Smooth muscle cell (in vitro differentiated cells): ENCODE results near the gene FANCE. TPM values are rescaled to one million over a fixed set of nuclear protein-coding genes. Genes with fewer than 3 reads are reported as not detected.
A peak's percentile ranks its signal among the peaks of the same experiment; 100 is the strongest.

Source experiments
- DNase-seq: peaks from one replicate; lab custom pipeline; 2025; ENCODE audit not compliant: unreplicated experiment; lab: John Stamatoyannopoulos, UW
- H2AFZ ChIP-seq: fragments of 200-600 bp; sonication (generic); 2 replicates; pipeline ENCODE4 v1.6.0; 2016; ENCODE audit warnings: antibody characterized with exemption, low read depth, mild to moderate bottlenecking
- H3F3A ChIP-seq: fragments of 200-600 bp; sonication (generic); 2 replicates; pipeline ENCODE4 v1.6.0; 2017; ENCODE audit warnings: antibody characterized with exemption, low read depth
- H3K27ac ChIP-seq: fragments of 200-600 bp; sonication (generic); 2 replicates; pipeline ENCODE4 v1.5.1; 2016; ENCODE audit warnings: low read depth, mild to moderate bottlenecking
- H3K27me3 ChIP-seq: fragments of 200-600 bp; sonication (generic); 2 replicates; pipeline ENCODE4 v1.6.1; 2016; ENCODE audit warnings: low read depth, mild to moderate bottlenecking
- H3K36me3 ChIP-seq: fragments of 200-600 bp; sonication (generic); 2 replicates; pipeline ENCODE4 v1.5.1; 2016; ENCODE audit warnings: low read depth
- H3K4me1 ChIP-seq: fragments of 200-600 bp; sonication (generic); 2 replicates; pipeline ENCODE4 v1.5.1; 2016; ENCODE audit warnings: low read depth
- H3K4me2 ChIP-seq: fragments of 200-600 bp; sonication (generic); 2 replicates; pipeline ENCODE4 v1.6.0; 2016; ENCODE audit warnings: mild to moderate bottlenecking
- H3K4me3 ChIP-seq: fragments of 200-600 bp; sonication (generic); 2 replicates; pipeline ENCODE4 v1.5.1; 2016; ENCODE audit warnings: mild to moderate bottlenecking
- H3K79me2 ChIP-seq: fragments of 200-600 bp; sonication (generic); 2 replicates; pipeline ENCODE4 v1.6.0; 2016; ENCODE audit warnings: low read depth, mild to moderate bottlenecking
- H3K9ac ChIP-seq: fragments of 200-600 bp; sonication (generic); 2 replicates; pipeline ENCODE4 v1.6.0; 2016; ENCODE audit warnings: low read depth
- H3K9me3 ChIP-seq: fragments of 200-600 bp; sonication (generic); replicated peaks from 2 replicates; pipeline ENCODE4 v1.5.1; 2016; ENCODE audit warnings: low read depth
- H4K20me1 ChIP-seq: fragments of 200-600 bp; sonication (generic); 2 replicates; pipeline ENCODE4 v1.6.0; 2016; ENCODE audit warnings: low read depth
- WGBS: methylation state at CpG from one replicate; pipeline ENCODE4 v1.1.7; 2016; ENCODE audit warnings: low lambda C conversion rate; 5-methylcytosine and 5-hydroxymethylcytosine counted together
- polyA plus RNA-seq: library from polyadenylated mRNA; unstranded; fragments of >200 nt; fragmentation: Nextera tagmentation; extraction: Ambion mirVana; gene quantifications from 2 replicates; pipeline ENCODE4 v1.2.1, GENCODE V29; 2016
- total RNA-seq: library from RNA; depleted of rRNA; stranded (reverse); fragments of >200 nt; gene quantifications from 2 replicates; pipeline ENCODE4 v1.2.3, GENCODE V29; 2014
- TF ChIP-seq, protein P1 (sequence below): fragments of 200-600 bp; sonication (generic); IDR thresholded peaks from 2 replicates; pipeline ENCODE4 v1.5.1; 2017; ENCODE audit warnings: borderline replicate concordance, mild to moderate bottlenecking, antibody characterized with exemption; ENCODE audit not compliant: insufficient read depth, poor library complexity, severe bottlenecking

The FANCE gene
- total and polyA plus RNA-seq, 2 experiments from 2014 or later = 3.6 to 5.6 TPM

DNA sequence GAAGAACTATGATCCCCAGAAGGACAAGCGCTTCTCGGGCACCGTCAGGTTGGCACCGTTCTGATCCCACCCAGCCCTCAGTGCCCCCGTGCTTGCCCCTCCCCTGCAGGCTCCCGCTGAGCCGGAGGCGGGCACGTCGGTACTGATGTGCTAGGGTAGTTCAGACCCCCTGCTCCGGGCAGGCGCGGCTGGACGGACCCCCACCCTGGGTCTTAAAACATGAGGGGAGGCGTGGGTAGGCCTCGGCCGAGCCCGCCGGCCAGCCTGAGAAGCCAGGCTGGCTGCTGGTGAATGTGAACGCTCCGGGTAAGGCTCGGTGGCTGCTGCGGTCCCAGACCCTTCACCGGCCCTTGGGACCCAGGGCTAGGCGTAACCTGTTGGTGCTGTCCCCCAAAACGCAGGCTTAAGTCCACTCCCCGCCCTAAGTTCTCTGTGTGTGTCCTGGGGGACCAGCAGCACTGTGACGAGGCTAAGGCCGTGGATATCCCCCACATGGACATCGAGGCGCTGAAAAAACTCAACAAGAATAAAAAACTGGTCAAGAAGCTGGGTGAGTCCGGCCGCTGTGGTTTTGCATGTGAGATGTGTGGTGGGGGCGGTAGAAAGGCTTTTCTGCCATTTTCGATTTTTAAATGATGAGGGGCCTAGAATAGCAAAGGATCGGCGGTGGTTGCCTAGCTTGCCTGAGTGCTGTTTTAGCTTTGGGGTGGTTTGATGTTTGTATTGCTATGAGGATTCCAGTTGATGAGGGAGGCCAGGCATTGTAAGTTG is 17.0 kb downstream of the FANCE start:
- H3K4me3 ChIP-seq = peak overlapping the region; percentile 90
- peaks cover 19% of the 10 kb centered on the region for H3K4me1 ChIP-seq
- H3K9me3 ChIP-seq = no peaks in the 10 kb centered on the region
- H3K36me3 ChIP-seq = no peaks in the 10 kb centered on the region
- peaks cover 27% of the 10 kb centered on the region for H3K79me2 ChIP-seq
- peak overlapping the region; percentile 97 for H3K9ac ChIP-seq
- no peak overlapping the region for H2AFZ ChIP-seq
- WGBS = 1% methylated on average over 36 of the region's 37 CpGs
- H3F3A ChIP-seq = peaks cover 38% of the 10 kb centered on the region
- H3K27me3 ChIP-seq = no peaks in the 10 kb centered on the region
- peaks cover 57% of the 10 kb centered on the region for H4K20me1 ChIP-seq
- H3K27ac ChIP-seq = peak overlapping the region; percentile 95
- TF ChIP-seq, protein P1, sequence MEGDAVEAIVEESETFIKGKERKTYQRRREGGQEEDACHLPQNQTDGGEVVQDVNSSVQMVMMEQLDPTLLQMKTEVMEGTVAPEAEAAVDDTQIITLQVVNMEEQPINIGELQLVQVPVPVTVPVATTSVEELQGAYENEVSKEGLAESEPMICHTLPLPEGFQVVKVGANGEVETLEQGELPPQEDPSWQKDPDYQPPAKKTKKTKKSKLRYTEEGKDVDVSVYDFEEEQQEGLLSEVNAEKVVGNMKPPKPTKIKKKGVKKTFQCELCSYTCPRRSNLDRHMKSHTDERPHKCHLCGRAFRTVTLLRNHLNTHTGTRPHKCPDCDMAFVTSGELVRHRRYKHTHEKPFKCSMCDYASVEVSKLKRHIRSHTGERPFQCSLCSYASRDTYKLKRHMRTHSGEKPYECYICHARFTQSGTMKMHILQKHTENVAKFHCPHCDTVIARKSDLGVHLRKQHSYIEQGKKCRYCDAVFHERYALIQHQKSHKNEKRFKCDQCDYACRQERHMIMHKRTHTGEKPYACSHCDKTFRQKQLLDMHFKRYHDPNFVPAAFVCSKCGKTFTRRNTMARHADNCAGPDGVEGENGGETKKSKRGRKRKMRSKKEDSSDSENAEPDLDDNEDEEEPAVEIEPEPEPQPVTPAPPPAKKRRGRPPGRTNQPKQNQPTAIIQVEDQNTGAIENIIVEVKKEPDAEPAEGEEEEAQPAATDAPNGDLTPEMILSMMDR = no peak
- peak overlapping the region; percentile 95 for H3K4me2 ChIP-seq
- DNase-seq = no peak

GRCh38 chr6:35469751-35470662 is 17.9 kb downstream of the FANCE start:
- 30% methylated on average over 18 of the region's 18 CpGs for WGBS
- Histone ChIP-seq H3K27me3 (no peaks in the 10 kb centered on the region), H3K9ac (peak overlapping the region; percentile 97), H3F3A (peaks cover 38% of the 10 kb centered on the region), H3K27ac (peak overlapping the region; percentile 95), H3K9me3 (no peaks in the 10 kb centered on the region), H3K4me3 (peak overlapping the region; percentile 90), H3K4me1 (peaks cover 19% of the 10 kb centered on the region), H3K79me2 (peaks cover 27% of the 10 kb centered on the region), H2AFZ (no peak overlapping the region), H3K4me2 (peak overlapping the region; percentile 95), H3K36me3 (no peaks in the 10 kb centered on the region), H4K20me1 (peaks cover 63% of the 10 kb centered on the region)
- TF ChIP-seq, protein P1 = no peak
- no peak for DNase-seq

DNA sequence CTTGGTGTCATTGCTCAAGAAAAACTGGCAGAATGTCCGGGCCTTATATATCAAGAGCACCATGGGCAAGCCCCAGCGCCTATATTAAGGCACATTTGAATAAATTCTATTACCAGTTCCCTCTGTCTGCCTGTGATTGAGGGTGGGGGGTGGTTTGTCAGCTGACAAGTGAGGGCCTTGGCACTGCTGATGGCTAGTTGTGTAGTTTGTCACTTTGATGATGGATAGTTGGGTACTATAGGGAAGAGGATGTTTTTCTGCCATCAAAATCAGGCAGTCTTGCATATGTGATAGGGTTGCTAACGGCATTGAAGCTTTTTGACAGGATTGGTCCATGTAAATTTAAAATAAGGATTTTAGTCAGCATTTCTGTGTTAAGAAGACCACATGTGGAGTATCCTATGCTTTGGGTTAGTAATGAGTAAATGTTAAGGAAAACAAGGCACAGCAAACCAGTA is 18.6 kb downstream of the FANCE start:
- Histone ChIP-seq H2AFZ (no peak overlapping the region), H3K27ac (peak overlapping the region; percentile 95), H3K9ac (peak overlapping the region; percentile 97), H3K4me3 (peak overlapping the region; percentile 90), H3K36me3 (no peaks in the 10 kb centered on the region), H4K20me1 (peaks cover 63% of the 10 kb centered on the region), H3K4me2 (peak overlapping the region; percentile 95), H3K27me3 (no peaks in the 10 kb centered on the region), H3K79me2 (peaks cover 27% of the 10 kb centered on the region), H3K4me1 (peaks cover 19% of the 10 kb centered on the region), H3F3A (peaks cover 38% of the 10 kb centered on the region), H3K9me3 (no peaks in the 10 kb centered on the region)
- 50% methylated on average over 3 of the region's 3 CpGs for WGBS
- DNase-seq = no peak
- TF ChIP-seq, protein P1 = no peak
